Limb (tissue), 2 donors: ENCODE data around the gene EMID1.
A peak's percentile ranks its signal among the peaks of the same experiment; 100 is the strongest.

Source experiments
- DNase-seq, 2 donors: peaks; one replicate each; pipeline ENCODE4 v3.0.0-alpha.2; 2016; ENCODE audit errors: extremely low spot score in 2 of 2

The EMID1 gene

DNA sequence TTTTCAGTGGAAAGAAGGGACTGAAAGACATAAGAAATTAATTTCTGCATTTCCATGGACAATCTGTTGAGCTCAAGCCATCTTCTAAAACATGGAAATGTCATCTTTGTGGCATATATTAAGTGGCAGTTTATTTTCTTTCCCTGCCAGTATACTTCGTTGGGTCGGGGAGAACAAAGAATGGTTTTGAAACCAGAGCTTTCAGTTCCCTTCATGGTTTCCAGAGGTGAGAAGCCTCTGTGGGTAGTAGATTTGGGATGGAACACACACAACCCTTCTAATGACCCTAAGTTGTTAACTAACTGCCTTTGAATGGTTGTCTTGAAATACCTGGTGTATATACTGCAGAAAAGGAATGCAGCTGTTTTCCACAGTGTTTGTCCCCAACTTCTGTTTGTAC is 83.1 kb downstream of the EMID1 start:
- no peak for DNase-seq

- no peak for DNase-seq
Observed at GRCh38 chr22:29290061-29290460, 84.4 kb downstream of the EMID1 start.

- DNase-seq, result no peak
Observed at GRCh38 chr22:29291215-29291614, 85.5 kb downstream of the EMID1 start.

DNA sequence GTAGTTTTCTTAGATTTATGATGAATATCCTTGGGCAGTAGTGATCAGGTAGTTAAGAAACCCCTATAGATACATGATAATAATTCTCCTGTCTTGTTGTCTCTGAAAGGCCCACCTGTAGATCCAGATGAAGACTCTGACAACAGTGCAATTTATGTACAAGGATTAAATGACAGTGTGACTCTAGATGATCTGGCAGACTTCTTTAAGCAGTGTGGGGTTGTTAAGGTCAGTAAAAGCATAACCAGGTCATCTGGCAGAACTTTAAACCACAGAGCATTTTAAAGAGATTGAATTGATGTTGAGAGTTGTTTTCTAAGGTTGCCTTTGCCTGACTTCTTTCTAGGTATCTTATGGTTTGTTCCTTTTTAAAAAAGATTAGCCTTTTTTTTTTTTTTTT is 86.7 kb downstream of the EMID1 start:
- DNase-seq, result no peak

- no peak for DNase-seq
Observed at GRCh38 chr22:29298641-29299040, 92.9 kb downstream of the EMID1 start.

DNA sequence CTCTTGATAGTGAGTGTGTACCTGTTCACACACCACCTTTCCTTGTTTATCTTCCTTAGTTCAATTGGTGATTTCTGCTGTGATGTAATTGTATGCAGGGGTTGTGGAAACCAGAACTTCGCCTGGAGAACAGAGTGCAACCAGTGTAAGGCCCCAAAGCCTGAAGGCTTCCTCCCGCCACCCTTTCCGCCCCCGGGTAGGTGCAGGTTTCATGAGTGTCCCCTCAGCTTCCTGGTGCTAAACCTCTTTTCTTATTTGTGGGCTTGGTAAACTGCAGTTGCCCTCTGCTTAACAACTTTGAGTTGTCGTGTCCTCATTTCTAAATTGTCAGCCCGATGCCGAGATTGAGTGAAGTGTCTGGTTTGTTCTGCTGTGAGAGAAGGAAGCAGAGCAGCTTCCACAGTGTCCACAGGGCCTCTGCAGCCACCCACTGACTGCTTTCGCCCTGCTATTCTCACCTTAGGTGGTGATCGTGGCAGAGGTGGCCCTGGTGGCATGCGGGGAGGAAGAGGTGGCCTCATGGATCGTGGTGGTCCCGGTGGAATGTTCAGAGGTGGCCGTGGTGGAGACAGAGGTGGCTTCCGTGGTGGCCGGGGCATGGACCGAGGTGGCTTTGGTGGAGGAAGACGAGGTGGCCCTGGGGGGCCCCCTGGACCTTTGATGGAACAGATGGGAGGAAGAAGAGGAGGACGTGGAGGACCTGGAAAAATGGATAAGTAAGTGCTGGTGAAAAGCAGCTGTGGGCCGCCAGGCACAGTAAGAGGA is 93.6 kb downstream of the EMID1 start:
- DNase-seq, result no peak

- no peak for DNase-seq
Observed at GRCh38 chr22:29300467-29300806, 94.7 kb downstream of the EMID1 start.

- no peak for DNase-seq
Observed at GRCh38 chr22:29300807-29301601, 95.3 kb downstream of the EMID1 start.

- no peak for DNase-seq
Observed at GRCh38 chr22:29301716-29302401, 96.2 kb downstream of the EMID1 start.

DNA sequence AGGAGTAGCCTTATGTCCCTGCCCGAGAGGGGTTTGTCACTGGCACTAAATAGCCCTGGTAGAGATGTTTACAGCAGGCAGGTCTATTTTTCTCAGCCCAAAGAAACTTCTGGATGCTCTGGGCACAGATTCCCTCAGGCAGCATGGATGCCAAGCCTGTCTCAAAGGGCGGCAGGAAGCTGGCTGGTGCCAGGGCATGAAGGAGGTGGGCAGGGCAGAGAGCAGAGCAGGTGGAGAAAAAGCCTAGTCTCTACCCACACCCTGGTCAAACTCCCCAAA is 96.6 kb downstream of the EMID1 start:
- no peak for DNase-seq

- DNase-seq, result no peak
Observed at GRCh38 chr22:29302681-29303465, 97.2 kb downstream of the EMID1 start.

GRCh38 chr22:29305836-29306174 is 100.1 kb downstream of the EMID1 start:
- DNase-seq, result no peak

DNA sequence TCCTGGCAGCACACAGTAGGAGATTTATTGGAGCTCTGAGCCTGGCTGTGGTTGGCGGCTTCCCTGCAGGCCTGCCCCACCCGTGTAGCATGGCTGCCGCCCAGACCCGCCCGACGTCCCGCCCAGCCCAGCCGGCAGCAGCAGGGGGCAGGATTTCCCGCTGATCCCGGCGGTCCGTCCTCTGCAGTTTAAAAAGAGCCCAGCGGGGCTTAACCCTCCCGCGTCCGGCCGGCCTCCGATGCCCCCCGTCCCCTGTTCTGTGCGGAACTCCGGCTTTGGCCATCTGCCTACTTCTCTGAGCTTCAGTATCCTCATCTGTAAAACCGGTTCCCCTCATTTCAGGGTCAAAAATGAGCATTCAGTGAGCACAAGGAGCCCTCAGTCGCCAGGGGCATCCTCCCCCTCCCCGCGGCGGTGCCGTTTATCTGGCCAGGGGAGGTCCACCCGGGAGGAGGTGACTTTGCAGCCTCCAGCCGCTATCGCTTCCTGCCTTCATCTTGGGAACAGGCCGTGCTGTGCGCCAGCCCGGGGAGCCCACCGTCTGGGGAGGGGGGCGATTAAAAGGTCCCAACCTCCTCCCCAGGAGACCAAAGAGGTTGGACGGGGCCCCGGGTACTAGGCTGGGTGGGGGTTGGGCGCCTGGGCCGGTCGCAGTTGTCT is 100.6 kb downstream of the EMID1 start, which contains the start of gene GAS2L1:
GAS2L1 (plus strand) TSS at position 476 of the 660 bp plus-strand sequence. CDS start 1,456 bp downstream, outside the sequence.
- DNase-seq, result peak; percentile 82 to 89

GRCh38 chr22:29306835-29307595 is 101.3 kb downstream of the EMID1 start:
- DNase-seq, result peak; percentile 80 to 89

DNA sequence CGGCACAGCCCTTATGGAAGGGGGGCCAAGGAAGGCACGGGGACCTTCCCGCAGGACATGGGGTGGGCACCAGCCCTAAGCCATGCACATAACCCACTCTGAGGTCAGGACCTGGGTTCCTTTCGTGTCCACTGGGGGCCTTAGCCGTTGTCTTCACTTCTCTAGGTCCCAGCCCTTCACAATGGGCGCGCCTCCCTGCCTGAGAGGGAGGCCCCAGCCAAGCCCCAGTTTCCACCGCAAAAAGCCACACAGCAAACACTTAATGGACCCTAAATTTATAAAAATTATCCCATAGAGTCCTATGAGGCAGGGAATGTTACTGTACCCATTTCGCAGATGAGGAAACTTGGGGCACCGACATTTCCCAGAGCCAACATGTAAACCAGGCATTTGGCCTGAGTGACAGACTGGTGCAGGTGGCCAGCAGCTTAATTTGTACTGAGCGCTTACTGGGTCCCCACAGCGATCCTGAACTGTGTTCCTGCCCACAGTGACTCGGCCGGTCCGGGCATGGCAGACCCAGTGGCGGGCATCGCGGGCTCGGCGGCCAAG is 102.0 kb downstream of the EMID1 start:
- DNase-seq, result peak in 1 of 2 donors; percentile 34

DNA sequence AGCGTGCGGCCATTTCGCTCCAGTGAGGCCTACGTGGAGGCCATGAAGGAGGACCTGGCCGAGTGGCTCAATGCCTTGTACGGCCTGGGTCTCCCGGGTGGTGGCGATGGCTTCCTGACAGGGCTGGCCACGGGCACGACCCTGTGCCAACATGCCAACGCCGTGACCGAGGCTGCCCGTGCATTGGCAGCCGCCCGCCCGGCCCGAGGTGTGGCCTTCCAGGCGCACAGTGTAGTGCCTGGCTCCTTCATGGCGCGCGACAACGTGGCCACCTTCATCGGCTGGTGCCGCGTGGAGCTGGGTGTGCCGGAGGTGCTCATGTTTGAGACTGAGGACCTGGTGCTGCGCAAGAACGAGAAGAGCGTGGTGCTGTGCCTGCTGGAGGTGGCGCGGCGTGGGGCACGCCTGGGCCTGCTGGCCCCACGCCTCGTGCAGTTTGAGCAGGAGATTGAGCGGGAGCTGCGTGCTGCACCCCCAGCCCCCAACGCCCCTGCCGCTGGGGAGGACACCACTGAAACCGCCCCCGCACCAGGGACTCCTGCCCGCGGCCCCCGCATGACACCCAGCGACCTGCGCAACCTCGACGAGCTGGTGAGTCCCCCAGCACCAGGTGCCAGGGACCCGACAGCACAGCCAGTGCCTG is 102.6 kb downstream of the EMID1 start:
- DNase-seq, result peak in 1 of 2 donors; percentile 42

GRCh38 chr22:29308791-29309262 is 103.1 kb downstream of the EMID1 start:
- peak in 1 of 2 donors; percentile 40 for DNase-seq
